Body of pancreas (tissue), 4 donors: ENCODE data around the gene CRACR2A. TPM values are rescaled to one million over a fixed set of nuclear protein-coding genes. Genes with fewer than 3 reads are reported as not detected.

ENCODE experiments used
- ATAC-seq: fragments of 150-250 bp; one replicate; pipeline ENCODE4 v1.9.1; 2016
- DNase-seq, 4 donors: peaks; one replicate each; pipeline ENCODE4 v3.0.0-alpha.2; 2019
- H3K27ac ChIP-seq, 4 donors: fragments of 200-600 bp; sonication (generic); 1 replicate in 3 of 4; 2 replicates in 1 of 4; pipeline versions ENCODE4 v1.5.1 to v1.6.1; 2016 to 2019; ENCODE audit warnings: mild to moderate bottlenecking in 1 of 4, mixed read lengths in 1 of 4, moderate library complexity in 1 of 4
- H3K27me3 ChIP-seq, 2 donors: fragments of 200-600 bp; sonication (generic); one replicate each; pipeline ENCODE4 v1.6.0; 2016; ENCODE audit warnings: mild to moderate bottlenecking in 1 of 2
- H3K36me3 ChIP-seq, 2 donors: fragments of 200-600 bp; sonication (generic); replicated peaks in 1 of 2; 2 replicates each; pipeline ENCODE4 v1.5.1; 2016; ENCODE audit warnings: low read depth in 2 of 2; ENCODE audit not compliant: insufficient read depth in 1 of 2
- H3K4me1 ChIP-seq: fragments of 200-600 bp; sonication (generic); one replicate; pipeline ENCODE4 v1.6.0; 2016
- H3K4me3 ChIP-seq, 2 donors: fragments of 200-600 bp; sonication (generic); 1 replicate in 1 of 2; 2 replicates in 1 of 2; pipeline ENCODE4 v1.5.1; 2016 to 2019
- H3K9me3 ChIP-seq, 3 donors: fragments of 200-600 bp; sonication (generic); 1 replicate in 2 of 3; 2 replicates in 1 of 3; pipeline ENCODE4 v1.5.1; 2016
- POLR2A ChIP-seq, 3 donors: fragments of 450-650 bp; IDR thresholded peaks; one replicate each; pipeline ENCODE4 v1.6.1; 2016; ENCODE audit warnings: antibody characterized with exemption in 3 of 3, mild to moderate bottlenecking in 2 of 3
- WGBS, 2 donors: methylation state at CpG; one replicate each; pipeline ENCODE4 v1.1.5; 2017; 5-methylcytosine and 5-hydroxymethylcytosine counted together
- intact Hi-C: fragments of 100-400 bp; cut with DNase I; formaldehyde crosslinking; loops from one replicate; pipeline ENCODE4 v1.15.1; 2023
- total RNA-seq, 2 donors: library from RNA; depleted of rRNA; stranded (reverse); fragments of >200 nt; gene quantifications; one replicate each; pipeline ENCODE4 v1.1.0, GENCODE V29; 2016
- TF ChIP-seq, protein P1 (sequence below), 7 experiments: fragments of 450-650 bp in 4 of 7; fragments of 200-600 bp in 3 of 7; sonication (generic) in 3 of 7; IDR thresholded peaks; one replicate each; pipeline ENCODE4 v1.5.1; 2016 to 2019; ENCODE audit warnings: antibody characterized with exemption in 7 of 7

The CRACR2A gene
- total RNA-seq, 2 donors from 2014 or later = 7.0 to 13.8 TPM

DNA sequence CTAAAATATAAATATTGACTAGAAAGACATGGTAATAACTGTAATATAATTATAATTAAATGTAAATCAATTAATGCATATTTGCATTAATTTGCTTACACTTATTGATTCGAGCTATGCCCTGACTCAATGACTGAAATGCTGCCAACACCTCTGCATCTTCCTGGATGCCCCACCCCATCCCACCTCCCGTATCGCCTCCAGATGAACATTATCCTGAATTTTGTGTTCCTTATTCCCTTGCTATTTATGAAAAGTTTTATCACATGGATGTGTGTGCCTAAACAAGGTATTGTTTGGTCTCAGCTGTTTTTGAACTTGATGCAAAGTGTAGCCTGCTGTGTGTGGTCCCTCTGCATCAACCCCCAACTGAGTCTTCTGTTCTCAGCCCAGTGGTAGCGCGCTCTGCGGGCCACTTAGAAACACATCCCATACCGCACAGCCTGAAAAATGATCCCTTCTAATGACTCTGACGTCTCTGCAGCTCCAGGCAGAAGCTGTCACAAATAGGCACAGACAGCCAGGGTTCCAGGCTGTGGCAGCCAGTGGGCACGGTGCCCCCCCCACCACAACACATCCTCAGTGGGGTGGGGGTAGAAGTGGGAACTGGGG is 165.4 kb downstream of the CRACR2A start:
- H3K9me3 ChIP-seq = no peaks in the 10 kb centered on the region
- DNase-seq (no peak), ATAC-seq (no peak)
- no peaks in the 10 kb centered on the region for H3K27me3 ChIP-seq
- H3K27ac ChIP-seq = no peak overlapping the region
- intact Hi-C loops = no loop called here
- TF ChIP-seq POLR2A (IDR thresholded peaks at IDR 0.05) = no peak
- TF ChIP-seq, protein P1, sequence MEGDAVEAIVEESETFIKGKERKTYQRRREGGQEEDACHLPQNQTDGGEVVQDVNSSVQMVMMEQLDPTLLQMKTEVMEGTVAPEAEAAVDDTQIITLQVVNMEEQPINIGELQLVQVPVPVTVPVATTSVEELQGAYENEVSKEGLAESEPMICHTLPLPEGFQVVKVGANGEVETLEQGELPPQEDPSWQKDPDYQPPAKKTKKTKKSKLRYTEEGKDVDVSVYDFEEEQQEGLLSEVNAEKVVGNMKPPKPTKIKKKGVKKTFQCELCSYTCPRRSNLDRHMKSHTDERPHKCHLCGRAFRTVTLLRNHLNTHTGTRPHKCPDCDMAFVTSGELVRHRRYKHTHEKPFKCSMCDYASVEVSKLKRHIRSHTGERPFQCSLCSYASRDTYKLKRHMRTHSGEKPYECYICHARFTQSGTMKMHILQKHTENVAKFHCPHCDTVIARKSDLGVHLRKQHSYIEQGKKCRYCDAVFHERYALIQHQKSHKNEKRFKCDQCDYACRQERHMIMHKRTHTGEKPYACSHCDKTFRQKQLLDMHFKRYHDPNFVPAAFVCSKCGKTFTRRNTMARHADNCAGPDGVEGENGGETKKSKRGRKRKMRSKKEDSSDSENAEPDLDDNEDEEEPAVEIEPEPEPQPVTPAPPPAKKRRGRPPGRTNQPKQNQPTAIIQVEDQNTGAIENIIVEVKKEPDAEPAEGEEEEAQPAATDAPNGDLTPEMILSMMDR (IDR thresholded peaks at IDR 0.05) = no peak
- no peaks in the 10 kb centered on the region for H3K36me3 ChIP-seq
- H3K4me3 ChIP-seq = no peak overlapping the region
- H3K4me1 ChIP-seq = no peaks in the 10 kb centered on the region
- WGBS, 2 donors = 81 to 82% methylated on average over 9 of the region's 9 CpGs

DNA sequence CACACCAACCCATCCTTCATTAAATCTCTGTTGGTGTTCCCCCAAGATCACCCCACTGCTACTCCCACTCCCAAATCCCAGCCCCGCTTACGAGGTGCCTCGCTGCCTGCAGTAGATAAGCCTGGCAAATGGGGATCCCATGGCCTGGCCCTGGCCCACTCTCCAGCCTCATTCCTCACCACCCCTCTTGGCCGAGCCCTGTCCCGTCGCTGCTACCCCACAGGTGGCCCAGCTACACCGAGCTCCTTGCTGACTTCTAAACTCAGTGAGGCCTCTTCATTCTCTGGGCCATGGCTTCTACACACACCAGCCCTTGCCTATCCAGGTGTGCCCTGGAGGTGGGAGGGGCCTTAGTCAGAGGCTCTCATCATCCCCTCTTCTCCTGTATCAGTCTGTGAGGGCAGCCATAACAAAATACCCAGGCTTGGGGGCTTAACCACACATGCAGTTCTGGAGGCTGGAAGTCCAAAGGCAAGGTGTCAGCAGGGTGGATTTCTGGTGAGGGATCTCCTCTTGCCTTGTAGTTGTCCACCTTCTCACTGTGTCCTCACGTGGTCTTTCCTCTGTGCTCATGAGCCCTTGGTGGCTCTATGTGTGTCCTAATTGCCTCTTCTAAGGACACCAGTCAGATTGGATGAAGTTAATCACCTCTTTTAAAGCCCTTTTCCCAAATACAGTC is 169.1 kb downstream of the CRACR2A start:
- DNase-seq = no peak
- intact Hi-C loops = no loop called here
- WGBS, 2 donors = 87 to 93% methylated on average over 8 of the region's 8 CpGs
- ATAC-seq = no peak
- H3K4me3 ChIP-seq = no peak overlapping the region
- no peaks in the 10 kb centered on the region for H3K9me3 ChIP-seq
- TF ChIP-seq POLR2A (IDR thresholded peaks at IDR 0.05) = no peak
- TF ChIP-seq, protein P1 (IDR thresholded peaks at IDR 0.05) = no peak
- no peaks in the 10 kb centered on the region for H3K36me3 ChIP-seq
- no peak overlapping the region for H3K27ac ChIP-seq
- H3K4me1 ChIP-seq = no peaks in the 10 kb centered on the region
- no peaks in the 10 kb centered on the region for H3K27me3 ChIP-seq

DNA sequence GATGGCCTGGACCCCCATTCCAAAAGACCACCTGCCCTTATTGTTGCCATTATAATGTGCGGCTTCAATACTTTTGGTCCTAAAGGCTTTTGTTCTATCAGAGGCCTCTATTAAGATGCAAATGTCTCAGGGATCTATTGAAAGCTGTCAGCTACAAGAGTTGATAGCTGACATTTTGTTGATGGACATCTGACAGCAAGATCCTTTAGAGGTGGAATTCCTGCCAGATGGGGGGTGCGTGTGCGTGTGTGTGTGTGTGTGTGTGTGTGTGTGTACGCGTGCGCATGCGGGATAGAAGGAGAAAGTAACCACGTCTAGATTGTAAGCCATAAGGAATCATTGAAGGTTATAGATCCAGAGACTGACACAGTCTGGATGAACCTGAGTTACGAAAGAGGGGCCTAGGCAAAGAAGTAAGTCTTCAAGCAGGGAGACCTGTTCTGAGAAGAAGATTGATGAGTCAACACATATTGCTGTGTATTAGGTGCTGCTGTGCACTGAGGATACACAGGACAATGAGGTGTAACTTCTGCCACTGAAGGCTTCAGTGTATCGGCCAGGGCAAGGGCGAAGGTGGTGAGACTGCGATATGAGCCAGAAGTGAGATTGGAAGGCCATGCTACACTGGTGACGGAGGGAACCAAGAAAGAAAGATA is 172.7 kb downstream of the CRACR2A start:
- no peak for TF ChIP-seq POLR2A (IDR thresholded peaks at IDR 0.05)
- TF ChIP-seq, protein P1 (IDR thresholded peaks at IDR 0.05) = no peak
- no peak for ATAC-seq
- intact Hi-C loops = no loop called here

DNA sequence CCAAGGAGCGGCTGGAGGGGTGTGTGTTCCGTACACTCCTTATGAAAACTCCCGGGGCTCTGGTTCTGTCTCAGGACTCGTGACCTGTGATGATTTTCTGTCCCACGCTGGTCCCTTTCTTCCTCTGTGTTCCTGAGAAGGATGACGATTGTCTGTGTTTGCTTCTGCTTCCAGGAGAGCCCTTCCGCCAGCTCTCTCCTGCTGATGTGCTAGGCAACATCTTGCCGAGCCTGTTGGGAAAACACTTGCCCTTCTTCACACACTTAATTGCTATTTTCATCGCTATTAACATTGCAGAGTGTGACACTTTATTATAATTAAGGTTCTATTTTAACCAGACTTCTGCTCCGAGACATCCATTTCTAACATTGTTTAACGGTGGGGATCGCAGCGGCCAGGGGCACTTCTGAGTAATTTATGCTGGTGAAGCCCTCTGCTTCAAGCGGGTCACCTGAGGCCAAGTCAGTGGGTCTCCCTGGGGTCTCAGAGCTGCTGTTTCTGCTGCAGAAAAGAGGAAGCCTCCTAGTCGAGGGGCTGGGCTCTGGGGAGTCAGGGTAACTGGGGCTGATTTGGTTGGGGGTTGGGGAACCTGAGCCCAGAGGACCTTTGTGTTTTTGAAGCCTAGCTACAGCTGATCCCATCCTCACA is 173.3 kb downstream of the CRACR2A start:
- no peak for ATAC-seq
- WGBS, 2 donors = 76 to 80% methylated on average over 13 to 15 of the region's 15 CpGs
- no peak overlapping the region for H3K27ac ChIP-seq
- intact Hi-C loops = no loop called here
- no peak overlapping the region for H3K4me3 ChIP-seq
- H3K27me3 ChIP-seq = no peaks in the 10 kb centered on the region
- no peaks in the 10 kb centered on the region for H3K36me3 ChIP-seq
- no peak for DNase-seq
- TF ChIP-seq, protein P1 (IDR thresholded peaks at IDR 0.05) = no peak
- no peak for TF ChIP-seq POLR2A (IDR thresholded peaks at IDR 0.05)
- no peaks in the 10 kb centered on the region for H3K9me3 ChIP-seq
- no peaks in the 10 kb centered on the region for H3K4me1 ChIP-seq

More for the DNA sequence above, 172.7 kb downstream of the CRACR2A start:
- Histone ChIP-seq H3K27ac (no peak overlapping the region), H3K4me1 (no peaks in the 10 kb centered on the region), H3K4me3 (no peak overlapping the region), H3K36me3 (no peaks in the 10 kb centered on the region), H3K27me3 (no peaks in the 10 kb centered on the region), H3K9me3 (no peaks in the 10 kb centered on the region)
- no peak for DNase-seq
- 81% methylated on average over 13 of the region's 13 CpGs for WGBS, 2 donors
